C4-2B (cell line): ENCODE data around the gene RDH13.
A peak's percentile ranks its signal among the peaks of the same experiment; 100 is the strongest.
"Not testable (repeated sequence)": the region's sequence is repeated elsewhere in the genome, so short reads cannot be mapped to it uniquely, and the experiment has no call there.

Experiments used
- H3K27ac ChIP-seq: fragments of 450-650 bp; 2 replicates; pipeline ENCODE4 v1.5.1; 2017
- CTCF ChIP-seq: fragments of 450-650 bp; conservative IDR thresholded peaks from 2 replicates; pipeline ENCODE4 v1.5.1; 2017; ENCODE audit warnings: mild to moderate bottlenecking
- ZFX ChIP-seq: fragments of 450-650 bp; IDR thresholded peaks from 2 replicates; pipeline ENCODE4 v1.6.1; 2017

The RDH13 gene

GRCh38 chr19:55070466-55071128, 7.6 kb upstream of the RDH13 start:
- TF ChIP-seq CTCF (no peak), ZFX (no peak)
- H3K27ac ChIP-seq = no peak overlapping the region

- no peak overlapping the region for H3K27ac ChIP-seq
- TF ChIP-seq ZFX = no peak
- TF ChIP-seq CTCF = no peak
Observed at GRCh38 chr19:55069865-55070197, 6.9 kb upstream of the RDH13 start.

GRCh38 chr19:55068950-55069864, 6.3 kb upstream of the RDH13 start:
- 0 out of 2 replicates have a peak overlapping the region, but pooled peaks have one; percentile 3 for H3K27ac ChIP-seq
- TF ChIP-seq ZFX (no peak), CTCF (no peak)

GRCh38 chr19:55067869-55068268, 4.9 kb upstream of the RDH13 start:
- TF ChIP-seq ZFX = no peak
- H3K27ac ChIP-seq = no peak overlapping the region

- no peak overlapping the region for H3K27ac ChIP-seq
- TF ChIP-seq ZFX (no peak), CTCF (no peak)
Observed at GRCh38 chr19:55066107-55066709, 3.3 kb upstream of the RDH13 start.

GRCh38 chr19:55065516-55065915, 2.6 kb upstream of the RDH13 start:
- H3K27ac ChIP-seq = not testable (repeated sequence)

GRCh38 chr19:55063492-55063843, 520 bp upstream of the RDH13 start:
- H3K27ac ChIP-seq = no peak overlapping the region
- no peak for TF ChIP-seq CTCF

GRCh38 chr19:55060287-55060686, 2.7 kb downstream of the RDH13 start:
- H3K27ac ChIP-seq = not testable (repeated sequence)
